HG03045 (cell line): Measurements from ENCODE around the gene KCNK5.

Experiments
- ATAC-seq: cut with Tn5 transposase; IDR thresholded peaks from one replicate; pipeline ENCODE4 v1.9.1; 2021; ENCODE audit warnings: mild to moderate bottlenecking, moderate library complexity; ENCODE audit not compliant: unreplicated experiment

KCNK5 gene, protein sequence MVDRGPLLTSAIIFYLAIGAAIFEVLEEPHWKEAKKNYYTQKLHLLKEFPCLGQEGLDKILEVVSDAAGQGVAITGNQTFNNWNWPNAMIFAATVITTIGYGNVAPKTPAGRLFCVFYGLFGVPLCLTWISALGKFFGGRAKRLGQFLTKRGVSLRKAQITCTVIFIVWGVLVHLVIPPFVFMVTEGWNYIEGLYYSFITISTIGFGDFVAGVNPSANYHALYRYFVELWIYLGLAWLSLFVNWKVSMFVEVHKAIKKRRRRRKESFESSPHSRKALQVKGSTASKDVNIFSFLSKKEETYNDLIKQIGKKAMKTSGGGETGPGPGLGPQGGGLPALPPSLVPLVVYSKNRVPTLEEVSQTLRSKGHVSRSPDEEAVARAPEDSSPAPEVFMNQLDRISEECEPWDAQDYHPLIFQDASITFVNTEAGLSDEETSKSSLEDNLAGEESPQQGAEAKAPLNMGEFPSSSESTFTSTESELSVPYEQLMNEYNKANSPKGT

GRCh38 chr6:39228992-39229767 is at the start of gene KCNK5:
Gene KCNK5 (minus strand): TSS chr6:39229475. CDS start chr6:39229111, 364 bp downstream.
- no peak for ATAC-seq

DNA sequence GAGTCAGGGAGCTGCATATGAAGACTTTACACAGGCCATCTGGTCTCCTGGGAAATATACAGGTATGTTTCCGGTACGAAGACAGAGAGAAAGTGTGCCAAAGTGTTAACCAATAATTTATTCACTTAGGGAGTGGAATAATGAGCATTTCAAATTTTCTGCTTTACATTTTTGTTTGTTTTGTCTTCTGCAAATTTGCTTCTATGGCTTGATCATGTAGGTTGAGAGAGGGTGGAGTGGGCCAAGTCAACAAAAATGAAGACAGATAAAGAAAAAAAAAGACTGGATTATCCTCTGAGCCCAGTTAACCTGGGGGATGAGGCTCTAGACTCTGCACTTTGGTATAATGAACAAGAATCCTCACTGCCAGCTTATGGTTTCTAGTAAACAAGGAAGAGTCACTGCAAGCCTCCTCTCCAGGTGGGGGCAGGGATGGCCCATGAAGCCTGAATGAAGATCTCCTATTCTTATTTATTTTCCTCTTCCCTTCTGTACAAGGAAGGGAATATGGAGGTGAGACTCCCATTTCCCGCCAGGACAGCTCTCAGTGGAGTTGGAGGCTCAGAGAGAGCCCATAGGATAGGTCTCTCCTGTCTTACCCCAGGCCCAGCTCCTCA is 47.2 kb upstream of the KCNK5 start:
- no peak for ATAC-seq

GRCh38 chr6:39274903-39275302 is 45.6 kb upstream of the KCNK5 start:
- no peak for ATAC-seq

- ATAC-seq: no peak
Measured at GRCh38 chr6:39274471-39274870, 45.2 kb upstream of the KCNK5 start.

DNA sequence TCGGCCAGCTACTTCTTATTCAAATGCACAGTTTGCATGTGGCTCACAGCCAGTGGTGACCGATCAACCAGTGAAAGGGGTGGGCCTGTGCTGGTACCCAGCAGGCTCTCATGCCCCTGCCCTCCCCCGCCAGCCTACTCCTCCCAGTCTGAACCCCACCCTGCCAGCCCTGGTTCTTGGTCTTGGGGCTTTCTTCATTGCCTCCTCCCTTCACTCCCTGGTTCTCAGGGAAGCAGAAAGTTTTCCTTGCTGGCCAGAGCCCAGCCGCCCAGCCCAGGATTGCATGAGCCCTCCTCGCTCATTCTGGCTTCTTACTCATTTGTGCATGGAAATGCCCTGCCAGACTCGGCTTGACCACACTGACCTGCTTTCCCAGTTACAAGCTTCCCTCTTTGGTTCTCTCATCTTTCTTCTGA is 44.1 kb upstream of the KCNK5 start:
- ATAC-seq: no peak

GRCh38 chr6:39269961-39270360 is 40.7 kb upstream of the KCNK5 start:
- ATAC-seq: no peak

- no peak for ATAC-seq
Measured at GRCh38 chr6:39268721-39269120, 39.4 kb upstream of the KCNK5 start.

DNA sequence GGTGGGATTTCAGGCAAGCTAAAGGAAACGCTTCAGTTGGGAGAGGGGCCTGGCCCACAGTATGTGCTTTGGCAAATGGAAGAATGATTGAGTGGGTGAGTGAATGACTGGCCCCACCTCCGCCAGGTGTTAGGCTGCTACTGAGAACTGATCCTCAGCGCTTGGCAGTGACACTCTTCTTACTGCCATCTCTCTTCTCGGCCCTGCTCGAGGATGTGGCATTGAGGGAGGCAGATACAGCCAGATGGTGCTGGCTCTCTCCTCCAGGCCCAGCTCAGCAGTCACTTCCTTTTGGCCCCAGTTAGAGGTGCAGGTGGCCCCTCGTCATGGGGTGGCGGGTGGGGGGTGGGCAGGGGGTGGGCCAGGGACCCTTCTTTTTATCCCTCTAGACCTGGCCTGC is 38.9 kb upstream of the KCNK5 start:
- no peak for ATAC-seq

DNA sequence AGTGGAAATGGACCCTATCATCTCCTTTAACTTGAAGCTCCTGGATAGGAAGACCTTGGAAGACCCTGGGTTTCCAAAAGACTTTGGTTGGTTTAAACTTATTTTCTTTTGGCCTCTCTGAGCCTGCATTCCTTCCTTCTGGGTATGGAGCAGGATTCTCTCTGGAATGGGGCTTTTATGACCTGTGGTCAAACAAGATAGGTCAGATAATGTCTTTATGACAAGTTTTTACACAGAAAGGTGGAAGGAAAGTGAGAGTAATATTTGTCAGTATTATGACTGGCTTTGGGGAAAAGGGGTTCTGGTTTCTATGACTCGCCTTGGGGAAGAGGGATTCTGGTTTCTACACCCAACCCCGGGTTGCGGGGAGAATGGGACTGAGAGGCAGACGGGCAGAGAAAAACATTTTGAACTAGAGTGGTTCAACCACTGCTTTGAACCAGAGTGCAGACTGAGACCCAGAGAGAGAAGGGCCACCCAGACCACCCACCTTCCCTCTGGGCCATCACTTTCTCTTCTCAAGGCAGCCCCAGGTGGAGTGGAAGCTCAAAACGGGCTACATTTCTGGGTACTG is 37.6 kb upstream of the KCNK5 start:
- no peak for ATAC-seq

GRCh38 chr6:39266375-39266774 is 37.1 kb upstream of the KCNK5 start:
- no peak for ATAC-seq

DNA sequence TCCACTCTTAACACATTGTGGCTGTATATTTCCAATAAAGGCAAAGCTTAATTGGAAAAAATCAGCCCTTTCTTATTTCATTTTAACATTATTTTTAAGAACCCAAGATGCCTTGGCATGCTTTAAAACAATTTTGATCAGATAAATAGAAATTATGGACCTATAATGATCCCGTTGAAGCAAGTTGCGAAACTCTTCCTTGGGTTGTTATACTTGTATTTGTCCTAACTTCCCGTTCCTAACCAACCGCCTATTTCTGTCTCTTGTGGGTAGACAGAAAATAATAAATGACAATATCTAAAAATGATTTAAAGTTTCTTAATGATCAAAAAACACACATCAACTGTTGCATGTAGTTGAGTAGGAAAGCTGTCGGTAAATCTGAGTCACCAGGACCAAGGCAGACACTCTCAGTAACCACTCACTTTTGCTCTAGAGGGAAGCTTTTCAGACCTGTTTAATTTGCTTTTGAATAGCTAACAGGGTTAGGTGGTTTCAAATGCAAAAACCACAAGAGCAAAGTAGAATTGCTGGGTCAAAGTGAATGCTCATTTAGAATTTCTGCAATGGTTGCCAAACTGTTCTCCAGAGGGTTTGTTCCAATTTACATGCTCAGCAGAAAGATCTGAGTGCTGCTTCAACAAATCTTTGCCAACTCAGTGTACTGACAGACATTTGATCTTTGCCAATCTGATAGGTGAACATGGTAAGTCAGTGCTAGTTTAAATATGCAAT is 34.2 kb upstream of the KCNK5 start:
- ATAC-seq: no peak

DNA sequence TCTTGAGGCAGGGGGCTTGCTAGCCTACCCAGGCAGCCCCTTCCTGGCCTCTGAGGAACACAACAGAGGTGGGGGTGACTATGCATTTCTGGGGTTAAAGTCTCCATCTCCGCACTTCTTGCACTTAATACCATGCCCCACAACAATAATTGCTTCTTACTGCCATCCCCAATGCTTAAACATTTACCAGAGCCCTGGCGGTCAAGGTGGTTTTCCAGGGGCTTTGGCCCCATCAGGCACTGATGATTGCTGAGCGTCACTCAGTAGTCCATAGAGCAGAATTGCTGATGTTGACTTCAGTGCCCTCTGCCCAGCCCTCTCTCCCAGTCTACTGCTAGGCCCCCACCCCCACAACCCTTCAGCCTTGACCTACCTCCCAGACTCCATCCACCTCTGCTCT is 32.5 kb upstream of the KCNK5 start:
- ATAC-seq: no peak

GRCh38 chr6:39260953-39261352 is 31.7 kb upstream of the KCNK5 start:
- no peak for ATAC-seq

- ATAC-seq: no peak
Measured at GRCh38 chr6:39260456-39260855, 31.2 kb upstream of the KCNK5 start.

DNA sequence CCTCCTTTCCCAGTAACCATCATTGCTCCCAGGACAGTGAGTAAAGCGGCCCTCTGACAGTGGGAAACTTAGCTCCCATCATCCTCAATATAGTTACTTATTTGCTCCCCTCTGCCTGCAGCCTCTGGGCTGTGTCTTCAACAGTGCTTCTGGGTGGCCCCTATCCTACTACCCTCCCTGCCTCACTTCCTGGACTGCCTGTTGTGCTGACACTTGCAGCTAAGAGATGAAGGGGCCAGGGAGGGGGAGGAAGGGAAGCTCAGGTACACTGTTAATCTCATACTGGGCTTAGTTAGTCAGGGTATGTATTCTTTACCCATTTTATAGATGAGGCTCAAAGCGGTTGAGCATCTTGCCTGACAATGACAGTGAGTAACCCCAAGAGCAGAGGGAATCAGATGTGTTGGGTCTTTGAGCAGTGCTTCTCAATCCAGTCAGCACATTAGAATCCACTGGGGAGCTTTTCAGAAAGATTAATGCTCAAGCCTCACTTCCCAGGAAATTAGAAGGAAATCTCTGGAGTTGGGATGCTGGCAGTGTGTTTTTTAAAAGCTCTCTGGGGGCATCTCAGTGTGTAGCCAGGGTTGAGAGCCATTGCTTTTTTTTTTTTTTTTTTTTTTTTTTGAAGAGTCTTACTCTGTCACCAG is 27.1 kb upstream of the KCNK5 start:
- no peak for ATAC-seq

DNA sequence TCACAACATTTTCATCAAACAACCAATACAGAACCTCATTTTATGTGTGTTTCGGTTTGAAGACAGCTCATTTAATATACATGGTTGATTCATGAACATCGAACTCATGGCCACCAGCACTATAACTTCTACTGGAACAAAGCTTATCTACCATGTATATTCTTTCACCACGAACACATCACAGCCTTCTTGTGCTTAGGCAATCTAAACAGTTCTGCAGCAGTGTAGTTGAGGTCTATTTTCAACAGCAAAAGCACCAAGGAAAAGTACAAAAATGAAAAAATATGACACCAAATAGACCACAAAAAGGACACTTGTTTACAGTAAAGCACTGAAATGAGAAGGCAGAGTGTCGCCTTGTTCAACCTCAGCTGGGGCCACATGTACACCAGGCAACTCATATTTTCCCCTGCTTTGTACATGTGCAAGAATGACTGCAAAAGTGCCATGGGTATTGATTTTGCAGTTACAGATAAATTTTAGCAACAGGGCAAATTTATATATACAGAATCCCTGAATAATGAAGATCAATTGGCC is 25.8 kb upstream of the KCNK5 start:
- no peak for ATAC-seq

GRCh38 chr6:39251406-39251805 is 22.1 kb upstream of the KCNK5 start:
- ATAC-seq: no peak

- no peak for ATAC-seq
Measured at GRCh38 chr6:39250507-39250906, 21.2 kb upstream of the KCNK5 start.

DNA sequence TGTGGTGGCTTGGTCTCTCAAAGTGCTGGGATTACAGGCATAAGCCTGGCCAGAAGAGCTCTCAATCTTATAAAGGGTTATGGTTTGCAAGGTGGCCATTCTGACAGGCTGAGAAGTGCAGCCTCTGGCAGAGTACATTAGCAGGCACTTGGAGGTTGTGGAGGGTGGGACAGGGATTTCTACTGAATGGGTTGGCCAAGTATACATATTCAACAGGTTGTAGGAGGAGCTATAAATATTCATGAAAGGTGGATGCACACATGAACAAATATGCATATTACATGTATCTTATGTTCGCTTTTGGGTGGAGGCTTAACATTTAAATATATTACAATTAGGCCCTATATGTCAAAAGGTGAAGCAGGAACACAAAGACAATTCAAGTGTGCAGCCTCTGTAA is 20.0 kb upstream of the KCNK5 start:
- no peak for ATAC-seq

- no peak for ATAC-seq
Measured at GRCh38 chr6:39247667-39248194, 18.5 kb upstream of the KCNK5 start.
